ENCODE results near the gene NUDT19.
"Not testable (repeated sequence)": the region's sequence is repeated elsewhere in the genome, so short reads cannot be mapped to it uniquely, and the experiment has no call there.

Gene NUDT19

DNA sequence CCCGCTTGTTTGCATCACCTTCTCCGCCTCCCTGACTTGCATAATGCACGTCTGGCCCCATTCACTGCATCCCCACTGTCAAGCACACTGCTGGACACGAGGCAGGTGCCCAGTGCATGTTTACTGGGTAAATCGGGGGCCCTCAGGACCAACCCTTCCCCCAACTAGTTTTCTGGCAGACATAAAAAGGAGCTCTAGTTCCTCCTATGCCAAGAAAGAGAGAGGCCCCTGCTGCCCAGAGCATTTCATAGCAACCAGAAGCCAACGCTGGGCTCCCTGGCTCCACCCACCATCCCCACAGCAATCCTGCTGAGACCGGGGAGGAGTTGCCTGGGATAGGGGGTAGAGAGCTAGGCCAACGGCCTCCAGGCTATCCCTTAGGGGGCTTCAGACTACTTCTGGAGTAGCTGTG lies 39.9 kb upstream of the NUDT19 start:
- TF ChIP-seq POLR2A (IDR thresholded peaks at IDR 0.05; ENCODE audit: extremely low read depth, insufficient read length) (no peak), MAX (IDR thresholded peaks at IDR 0.05; ENCODE audit: low read depth, low read length) (no peak), MYC (IDR thresholded peaks at IDR 0.05; ENCODE audit: low read depth, low read length) (no peak)
- TF ChIP-seq, protein P1, sequence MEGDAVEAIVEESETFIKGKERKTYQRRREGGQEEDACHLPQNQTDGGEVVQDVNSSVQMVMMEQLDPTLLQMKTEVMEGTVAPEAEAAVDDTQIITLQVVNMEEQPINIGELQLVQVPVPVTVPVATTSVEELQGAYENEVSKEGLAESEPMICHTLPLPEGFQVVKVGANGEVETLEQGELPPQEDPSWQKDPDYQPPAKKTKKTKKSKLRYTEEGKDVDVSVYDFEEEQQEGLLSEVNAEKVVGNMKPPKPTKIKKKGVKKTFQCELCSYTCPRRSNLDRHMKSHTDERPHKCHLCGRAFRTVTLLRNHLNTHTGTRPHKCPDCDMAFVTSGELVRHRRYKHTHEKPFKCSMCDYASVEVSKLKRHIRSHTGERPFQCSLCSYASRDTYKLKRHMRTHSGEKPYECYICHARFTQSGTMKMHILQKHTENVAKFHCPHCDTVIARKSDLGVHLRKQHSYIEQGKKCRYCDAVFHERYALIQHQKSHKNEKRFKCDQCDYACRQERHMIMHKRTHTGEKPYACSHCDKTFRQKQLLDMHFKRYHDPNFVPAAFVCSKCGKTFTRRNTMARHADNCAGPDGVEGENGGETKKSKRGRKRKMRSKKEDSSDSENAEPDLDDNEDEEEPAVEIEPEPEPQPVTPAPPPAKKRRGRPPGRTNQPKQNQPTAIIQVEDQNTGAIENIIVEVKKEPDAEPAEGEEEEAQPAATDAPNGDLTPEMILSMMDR (IDR thresholded peaks at IDR 0.05; ENCODE audit: low read depth, low read length), result no peak
- no peak overlapping the region for H3K4me3 ChIP-seq (ENCODE audit: low read depth, low read length)
- DNase-seq (ENCODE audit: low read depth), result no peak

DNA sequence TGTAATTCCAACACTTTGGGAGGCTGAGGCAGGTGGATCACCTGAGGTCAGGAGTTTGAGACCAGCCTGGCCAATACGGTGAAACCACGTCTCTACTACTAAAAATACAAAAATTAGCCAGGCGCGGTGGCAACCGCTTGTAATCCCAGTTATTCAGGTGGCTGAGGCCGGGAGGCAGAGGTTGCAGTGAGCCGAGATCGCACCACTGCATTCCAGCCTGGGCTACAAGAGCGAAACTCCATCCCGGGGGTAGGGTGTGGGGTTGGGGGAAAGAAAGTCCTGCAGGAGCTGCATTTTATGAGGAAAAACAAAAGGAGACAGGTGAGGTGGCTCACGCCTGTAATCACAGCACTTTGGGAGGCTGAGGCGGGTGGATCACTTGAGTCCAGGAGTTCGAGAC lies 39.3 kb upstream of the NUDT19 start:
- not testable (repeated sequence) for H3K4me3 ChIP-seq (ENCODE audit: low read depth, low read length); DNase-seq (ENCODE audit: low read depth)

DNA sequence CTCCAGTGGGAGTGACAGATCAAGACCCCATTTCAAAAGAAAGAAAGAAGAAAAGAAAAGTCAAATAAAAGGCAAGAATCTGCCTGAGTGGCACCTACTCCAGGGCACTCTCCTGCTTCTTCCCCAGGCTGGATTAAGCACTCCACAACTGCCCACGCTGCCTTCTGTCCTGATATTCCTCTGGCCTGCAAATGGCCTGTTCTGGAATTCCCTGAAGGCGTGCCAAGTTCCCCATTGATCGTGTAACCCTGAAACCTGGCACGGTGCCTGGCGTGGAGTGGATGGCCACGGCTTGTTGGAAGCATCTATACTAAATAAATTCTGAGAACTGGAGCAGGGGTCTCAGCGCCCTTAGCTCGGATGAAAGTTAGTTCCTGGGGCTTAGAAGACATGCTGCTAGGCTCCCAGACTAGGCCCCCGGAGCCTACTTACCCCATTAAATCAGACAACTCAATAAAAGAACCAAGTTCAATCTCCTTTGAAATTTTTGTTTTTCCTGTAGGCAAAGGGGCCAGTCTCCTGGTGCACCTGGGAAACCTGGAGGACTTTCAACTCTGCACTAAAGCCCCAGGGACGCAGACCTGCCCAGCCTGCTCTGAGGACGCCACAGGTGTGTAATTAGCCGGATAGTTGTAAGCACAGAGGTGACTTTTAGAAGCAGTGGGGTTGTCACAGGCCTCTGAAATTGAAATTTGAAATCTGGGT lies 38.6 kb upstream of the NUDT19 start:
- no peak for TF ChIP-seq POLR2A (IDR thresholded peaks at IDR 0.05; ENCODE audit: extremely low read depth, insufficient read length)
- no peak for TF ChIP-seq MYC (IDR thresholded peaks at IDR 0.05; ENCODE audit: low read depth, low read length)
- TF ChIP-seq, protein P1 (IDR thresholded peaks at IDR 0.05; ENCODE audit: low read depth, low read length), result no peak
- no peak for TF ChIP-seq MAX (IDR thresholded peaks at IDR 0.05; ENCODE audit: low read depth, low read length)
- DNase-seq (ENCODE audit: low read depth), result no peak
- no peak overlapping the region for H3K4me3 ChIP-seq (ENCODE audit: low read depth, low read length)

GRCh38 chr19:32653599-32653915 lies 38.1 kb upstream of the NUDT19 start:
- TF ChIP-seq, protein P1 (IDR thresholded peaks at IDR 0.05; ENCODE audit: low read depth, low read length), result no peak
- TF ChIP-seq MYC (IDR thresholded peaks at IDR 0.05; ENCODE audit: low read depth, low read length) (no peak), POLR2A (IDR thresholded peaks at IDR 0.05; ENCODE audit: extremely low read depth, insufficient read length) (no peak), MAX (IDR thresholded peaks at IDR 0.05; ENCODE audit: low read depth, low read length) (no peak)
- DNase-seq (ENCODE audit: low read depth), result no peak
- H3K4me3 ChIP-seq (ENCODE audit: low read depth, low read length), result no peak overlapping the region

GRCh38 chr19:32656379-32656778 lies 35.2 kb upstream of the NUDT19 start:
- not testable (repeated sequence) for H3K4me3 ChIP-seq (ENCODE audit: low read depth, low read length); DNase-seq (ENCODE audit: low read depth)

DNA sequence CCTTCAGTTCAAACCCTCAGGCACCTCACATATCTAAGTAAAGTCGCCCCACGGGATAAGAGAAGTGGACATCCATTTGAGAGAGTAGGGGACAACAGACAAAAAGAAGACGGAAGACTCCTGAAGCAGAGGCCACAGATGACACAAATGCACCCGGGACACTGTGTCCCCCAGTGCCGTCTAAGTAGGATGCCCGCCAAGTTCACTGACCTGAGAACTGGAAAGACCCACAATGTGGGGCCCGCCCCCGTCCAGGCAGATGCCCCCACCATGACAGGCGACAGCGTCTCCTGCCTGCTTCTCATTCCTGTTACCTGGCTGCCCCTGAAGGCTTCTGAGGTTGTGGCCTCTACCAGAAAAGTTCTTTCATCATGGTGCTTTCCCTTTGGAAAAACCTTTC lies 33.5 kb upstream of the NUDT19 start:
- TF ChIP-seq MAX (IDR thresholded peaks at IDR 0.05; ENCODE audit: low read depth, low read length) (no peak), MYC (IDR thresholded peaks at IDR 0.05; ENCODE audit: low read depth, low read length) (no peak), POLR2A (IDR thresholded peaks at IDR 0.05; ENCODE audit: extremely low read depth, insufficient read length) (no peak)
- TF ChIP-seq, protein P1 (IDR thresholded peaks at IDR 0.05; ENCODE audit: low read depth, low read length), result no peak
- no peak for DNase-seq (ENCODE audit: low read depth)
- no peak overlapping the region for H3K4me3 ChIP-seq (ENCODE audit: low read depth, low read length)

DNA sequence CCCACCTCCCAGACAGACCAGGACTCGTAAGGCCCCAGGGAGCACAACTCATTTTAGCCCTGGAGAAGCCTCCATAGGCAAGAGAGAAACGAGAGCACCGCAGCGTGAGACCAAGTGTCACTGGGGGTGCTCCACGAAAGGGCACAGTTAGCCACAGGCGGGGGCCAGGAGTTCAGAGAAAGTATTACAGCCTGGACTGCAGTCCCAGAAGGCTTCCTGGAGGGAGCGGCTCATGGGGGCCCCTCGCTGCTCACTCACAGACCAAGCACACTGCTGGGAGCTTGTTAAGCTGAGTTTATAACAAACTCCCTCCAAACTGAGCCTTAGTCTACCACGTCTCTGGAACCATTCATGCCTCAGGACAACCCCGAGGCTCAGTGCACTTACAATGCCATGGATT lies 33.1 kb upstream of the NUDT19 start:
- no peak overlapping the region for H3K4me3 ChIP-seq (ENCODE audit: low read depth, low read length)
- TF ChIP-seq MAX (IDR thresholded peaks at IDR 0.05; ENCODE audit: low read depth, low read length) (no peak), POLR2A (IDR thresholded peaks at IDR 0.05; ENCODE audit: extremely low read depth, insufficient read length) (no peak), MYC (IDR thresholded peaks at IDR 0.05; ENCODE audit: low read depth, low read length) (no peak)
- TF ChIP-seq, protein P1 (IDR thresholded peaks at IDR 0.05; ENCODE audit: low read depth, low read length), result no peak
- DNase-seq (ENCODE audit: low read depth), result no peak
